ENCODE measurements around the gene GNAZ.

The GNAZ gene

DNA sequence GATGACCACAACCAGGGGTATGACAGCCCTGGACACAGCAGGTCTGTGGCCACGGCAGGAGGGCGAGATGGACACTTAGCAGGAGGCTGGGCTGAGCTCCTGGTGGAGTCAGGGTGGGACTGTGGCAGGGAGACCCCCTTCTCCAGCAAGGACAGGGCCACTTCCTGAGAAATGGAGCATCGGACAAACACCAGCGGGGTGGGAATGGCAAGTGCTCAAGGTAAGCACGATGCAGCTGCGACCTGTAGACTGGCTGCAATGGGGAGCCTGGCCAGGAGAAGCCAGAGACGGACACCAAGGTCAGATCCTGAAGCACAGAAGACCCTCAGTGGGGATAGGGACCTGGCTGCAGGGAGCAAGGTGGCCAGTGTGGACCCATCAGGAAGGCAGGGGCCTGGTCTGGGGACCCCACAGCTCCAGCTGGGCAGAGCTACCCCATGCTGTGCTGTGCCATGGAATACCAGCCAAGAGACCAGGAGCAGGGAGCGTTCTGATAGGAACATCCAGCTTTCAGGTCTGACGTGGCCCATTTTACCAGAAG, 42.2 kb downstream of the GNAZ start:
- TF ChIP-seq, protein P1, sequence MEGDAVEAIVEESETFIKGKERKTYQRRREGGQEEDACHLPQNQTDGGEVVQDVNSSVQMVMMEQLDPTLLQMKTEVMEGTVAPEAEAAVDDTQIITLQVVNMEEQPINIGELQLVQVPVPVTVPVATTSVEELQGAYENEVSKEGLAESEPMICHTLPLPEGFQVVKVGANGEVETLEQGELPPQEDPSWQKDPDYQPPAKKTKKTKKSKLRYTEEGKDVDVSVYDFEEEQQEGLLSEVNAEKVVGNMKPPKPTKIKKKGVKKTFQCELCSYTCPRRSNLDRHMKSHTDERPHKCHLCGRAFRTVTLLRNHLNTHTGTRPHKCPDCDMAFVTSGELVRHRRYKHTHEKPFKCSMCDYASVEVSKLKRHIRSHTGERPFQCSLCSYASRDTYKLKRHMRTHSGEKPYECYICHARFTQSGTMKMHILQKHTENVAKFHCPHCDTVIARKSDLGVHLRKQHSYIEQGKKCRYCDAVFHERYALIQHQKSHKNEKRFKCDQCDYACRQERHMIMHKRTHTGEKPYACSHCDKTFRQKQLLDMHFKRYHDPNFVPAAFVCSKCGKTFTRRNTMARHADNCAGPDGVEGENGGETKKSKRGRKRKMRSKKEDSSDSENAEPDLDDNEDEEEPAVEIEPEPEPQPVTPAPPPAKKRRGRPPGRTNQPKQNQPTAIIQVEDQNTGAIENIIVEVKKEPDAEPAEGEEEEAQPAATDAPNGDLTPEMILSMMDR (IDR thresholded peaks at IDR 0.05; ENCODE audit: insufficient read depth, missing control alignments): no peak
- DNase-seq (ENCODE audit: insufficient read length, low spot score): no peak
- no peak for FAIRE-seq

DNA sequence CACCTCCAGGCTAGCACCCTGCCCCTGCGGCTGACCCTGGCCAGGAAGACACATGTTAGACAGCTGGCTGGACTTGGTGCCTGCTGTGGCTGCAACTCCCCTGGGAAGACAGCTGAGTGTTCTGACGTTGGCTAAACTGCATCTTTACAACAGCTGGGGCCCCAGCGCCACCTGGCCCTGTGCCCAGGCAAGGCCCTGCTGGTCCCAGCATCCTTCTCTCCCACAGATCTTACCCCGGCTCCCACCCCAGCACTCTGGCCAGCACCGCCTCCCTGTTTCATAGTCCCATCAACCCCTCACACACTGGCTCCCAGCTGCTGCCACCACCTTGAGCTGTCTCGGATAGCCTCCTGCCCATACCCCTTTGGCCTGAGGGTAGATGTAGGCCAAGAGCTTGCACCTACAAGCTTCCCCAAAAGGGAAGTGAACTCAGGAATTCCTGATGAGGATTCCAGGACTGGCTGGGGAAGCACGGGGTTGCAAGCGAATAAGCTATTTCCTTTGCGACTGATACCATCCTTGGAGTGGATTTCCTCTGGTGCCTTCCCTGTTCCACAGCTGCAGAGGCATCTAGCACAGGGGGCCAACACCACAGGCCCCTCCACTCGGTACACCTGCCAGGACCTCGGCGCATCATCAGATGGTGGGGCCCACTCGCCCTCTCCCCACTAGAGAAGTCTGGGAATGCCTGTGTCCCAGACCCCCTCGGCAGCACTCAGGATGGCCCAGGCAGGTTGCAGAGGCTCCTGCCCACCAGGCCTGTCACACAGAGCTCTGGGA, 42.9 kb downstream of the GNAZ start:
- FAIRE-seq (no peak), DNase-seq (ENCODE audit: insufficient read length, low spot score) (no peak)
- TF ChIP-seq, protein P1 (IDR thresholded peaks at IDR 0.05; ENCODE audit: insufficient read depth, missing control alignments): no peak

DNA sequence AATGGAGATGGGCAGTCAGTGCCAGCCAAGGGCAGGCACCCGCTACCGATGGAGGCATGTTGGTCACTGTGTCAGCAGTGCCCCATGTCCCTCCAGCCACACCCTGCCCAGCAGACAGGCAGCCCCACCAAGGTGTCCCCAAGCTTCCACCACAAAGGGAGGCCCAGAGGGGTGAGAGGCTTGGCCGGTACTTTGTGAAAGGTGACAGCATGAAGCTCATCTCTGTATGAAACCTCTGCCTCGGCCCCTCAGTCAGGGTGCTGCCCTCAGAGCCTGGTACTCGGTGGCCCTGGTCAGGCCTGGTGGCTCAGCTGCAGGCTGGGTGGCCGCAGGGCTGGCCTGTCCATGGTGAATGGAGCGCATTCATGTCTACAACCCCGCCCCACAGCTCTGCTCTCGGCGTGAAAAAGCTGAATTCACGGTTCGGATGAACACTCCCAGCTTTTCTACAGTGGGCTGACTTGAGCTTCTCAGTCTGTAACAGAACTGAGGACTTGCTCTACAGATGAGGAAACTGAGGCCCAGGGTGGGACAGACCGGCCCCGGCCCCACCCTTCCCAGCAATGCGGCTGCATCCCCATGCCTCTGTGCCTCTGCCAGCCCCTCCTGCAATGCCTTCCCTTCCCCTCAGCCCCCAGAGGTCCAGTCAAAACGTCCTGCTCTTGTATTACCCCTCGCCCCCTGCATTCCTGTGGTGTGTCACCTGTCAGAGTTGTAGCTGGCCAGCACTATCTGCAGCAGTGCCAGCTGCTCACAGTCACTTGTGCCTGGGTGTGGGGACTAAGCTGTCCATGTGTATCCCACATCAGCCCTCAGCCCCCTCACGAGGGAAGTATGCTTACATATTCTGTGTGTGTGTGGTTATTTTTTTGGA, 43.8 kb downstream of the GNAZ start:
- no peak for DNase-seq (ENCODE audit: insufficient read length, low spot score)
- no peak for FAIRE-seq
- TF ChIP-seq, protein P1 (IDR thresholded peaks at IDR 0.05; ENCODE audit: insufficient read depth, missing control alignments): no peak

DNA sequence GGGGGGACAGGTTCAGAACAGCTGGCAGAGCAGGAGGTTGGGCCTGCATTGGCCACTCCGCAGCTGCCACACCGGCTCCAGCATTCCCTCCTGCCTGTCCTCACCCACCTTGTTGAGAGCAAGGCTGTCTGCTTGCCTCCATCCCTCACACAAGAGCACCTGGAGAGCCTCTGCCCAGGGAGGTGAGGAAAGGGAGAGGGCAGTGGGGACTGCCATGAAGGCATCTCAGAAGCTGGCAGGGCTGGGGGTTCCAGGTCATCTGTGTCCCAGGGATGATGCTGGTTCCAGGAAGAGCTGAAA, 44.4 kb downstream of the GNAZ start:
- no peak for FAIRE-seq
- DNase-seq (ENCODE audit: insufficient read length, low spot score): no peak
- TF ChIP-seq, protein P1 (IDR thresholded peaks at IDR 0.05; ENCODE audit: insufficient read depth, missing control alignments): no peak

DNA sequence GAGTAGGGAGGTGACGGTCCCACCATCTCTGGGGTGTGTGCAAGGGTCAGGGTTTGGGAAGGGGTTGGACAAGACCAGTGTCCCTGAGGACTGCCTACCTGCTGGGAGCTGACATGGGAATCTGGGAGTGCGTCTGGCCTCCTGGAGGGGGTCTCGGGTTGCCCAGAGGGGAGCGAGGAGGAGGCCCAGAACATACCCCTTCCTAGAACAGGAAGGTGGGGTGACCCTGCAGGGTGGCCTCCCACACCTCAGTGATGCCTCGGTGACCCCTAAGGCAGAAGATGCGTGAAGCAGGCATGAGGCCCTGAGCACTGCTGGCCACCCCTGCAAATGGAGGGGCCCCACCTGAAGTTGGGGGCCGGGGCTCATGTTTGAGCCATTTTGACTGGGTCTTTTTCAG, 45.0 kb downstream of the GNAZ start:
- no peak for DNase-seq (ENCODE audit: insufficient read length, low spot score)
- TF ChIP-seq, protein P1 (IDR thresholded peaks at IDR 0.05; ENCODE audit: insufficient read depth, missing control alignments): no peak
- no peak for FAIRE-seq

DNA sequence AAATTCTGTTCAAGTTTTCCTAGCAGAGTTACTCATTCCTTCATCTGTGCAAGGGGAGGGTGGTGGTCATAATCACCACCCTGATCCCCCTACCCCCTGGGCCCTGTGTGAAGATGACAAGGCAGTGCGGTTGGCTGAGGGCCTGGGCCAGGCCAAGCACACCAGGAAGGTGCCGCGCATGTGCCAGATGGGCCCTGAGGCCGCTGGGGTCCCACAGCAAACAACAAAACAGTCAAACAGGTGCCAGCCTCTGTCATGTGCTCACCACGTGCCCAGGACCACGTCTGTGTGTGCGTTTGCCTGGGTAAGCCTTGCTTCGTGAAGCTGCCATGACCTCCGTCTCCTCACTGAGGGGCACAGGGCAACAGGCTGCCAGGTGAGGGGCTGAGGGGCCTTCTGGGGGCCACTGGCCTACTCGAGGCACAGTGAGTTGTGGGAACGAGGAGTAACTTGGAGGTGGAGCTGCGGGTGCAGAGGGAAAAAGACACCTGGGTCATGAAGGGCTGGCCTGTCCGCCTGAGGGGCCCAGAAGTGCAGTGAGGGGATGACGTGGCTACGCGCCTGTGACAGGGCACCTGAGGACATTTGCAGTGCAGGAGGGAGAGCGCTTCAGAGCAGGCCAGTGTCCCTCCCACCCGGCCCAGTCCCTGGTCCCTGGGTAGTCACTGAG, 45.6 kb downstream of the GNAZ start:
- FAIRE-seq: no peak
- TF ChIP-seq, protein P1 (IDR thresholded peaks at IDR 0.05; ENCODE audit: insufficient read depth, missing control alignments): no peak
- no peak for DNase-seq (ENCODE audit: insufficient read length, low spot score)
